Fibroblast of pulmonary artery (primary cell): Measurements from ENCODE around the gene OSTM1.

ENCODE experiments used
- DNase-seq: peaks from one replicate; pipeline ENCODE4 v3.0.0-alpha.2; 2010; ENCODE audit warnings: low read depth
- H3K4me3 ChIP-seq: replicated peaks from 2 replicates; pipeline ENCODE4 v1.5.1; 2011; ENCODE audit warnings: low read depth, mild to moderate bottlenecking, control low read depth, low read length, moderate library complexity
- CTCF ChIP-seq: IDR thresholded peaks from 2 replicates; pipeline ENCODE4 v1.5.1; 2011; ENCODE audit warnings: mild to moderate bottlenecking, control low read depth, low read length, inconsistent platforms; ENCODE audit errors: missing control alignments

Gene OSTM1

DNA sequence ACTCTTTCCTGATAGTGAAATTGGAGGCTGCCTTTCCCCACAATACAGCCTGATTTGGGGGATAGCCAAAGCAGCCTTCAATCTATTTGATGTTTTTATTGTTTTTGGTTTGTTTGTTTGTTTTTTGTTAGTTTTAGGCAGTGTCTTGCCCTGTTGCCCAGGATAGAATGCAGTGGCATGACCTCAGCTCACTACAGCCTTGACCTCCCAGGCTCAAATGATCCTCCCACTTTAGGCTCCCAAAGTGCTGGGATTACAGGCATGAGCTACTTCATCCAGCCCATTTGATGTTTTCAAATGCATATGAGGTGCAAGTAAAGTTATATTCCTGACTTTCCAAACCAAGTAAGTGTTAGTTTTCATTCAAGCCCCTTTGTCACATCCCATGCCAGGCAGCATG, 75.2 kb downstream of the OSTM1 start:
- no peak for TF ChIP-seq CTCF
- DNase-seq = no peak
- no peak overlapping the region for H3K4me3 ChIP-seq

DNA sequence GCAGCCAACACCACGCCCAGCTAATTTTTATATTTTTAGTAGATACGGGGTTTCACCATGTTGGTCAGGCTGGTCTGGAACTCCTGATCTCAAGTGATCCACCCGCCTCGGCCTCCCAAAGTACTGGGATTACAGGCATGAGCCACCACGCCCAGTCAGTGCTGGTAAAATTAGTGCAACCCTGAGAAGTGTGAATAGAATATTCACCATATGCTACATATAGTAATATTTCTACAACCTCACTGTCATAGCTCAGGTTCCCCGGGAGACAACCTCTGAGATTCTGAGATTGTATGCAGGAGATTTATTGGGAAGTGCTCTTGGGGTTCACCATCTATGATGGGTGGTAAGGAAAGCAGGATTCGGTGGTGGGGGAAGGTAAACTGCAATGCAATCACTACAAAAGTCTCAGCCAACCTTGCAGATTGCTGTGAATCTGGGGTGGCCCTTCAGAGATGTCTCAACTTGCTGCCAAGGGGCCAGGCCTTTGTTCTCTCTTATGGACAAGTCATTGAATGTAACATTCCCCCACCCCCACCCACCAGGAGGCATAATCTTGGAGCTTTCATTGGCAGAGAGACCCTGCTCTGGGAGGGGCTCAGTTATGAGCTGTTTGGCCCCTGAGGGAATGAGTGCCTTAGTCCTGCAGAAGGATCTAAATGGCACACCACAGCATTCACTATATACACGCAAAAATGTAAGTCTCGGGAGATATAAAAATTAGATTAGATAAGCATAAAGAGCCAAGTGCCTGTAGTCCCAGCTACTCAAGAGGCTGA, 82.6 kb downstream of the OSTM1 start:
- DNase-seq = no peak
- no peak for TF ChIP-seq CTCF
- H3K4me3 ChIP-seq = no peak overlapping the region
